OCI-LY1 (cell line): ENCODE results near the gene TRPM2.

Source experiments
- H2AFZ ChIP-seq: fragments of 200-600 bp; sonication (generic), shearing (Covaris generic); 2 replicates; pipeline ENCODE4 v1.6.0; 2014; ENCODE audit warnings: antibody characterized with exemption, mild to moderate bottlenecking, low read length
- H3F3A ChIP-seq: fragments of 200-600 bp; sonication (generic), shearing (Covaris generic); 2 replicates; pipeline ENCODE4 v1.6.0; 2014; ENCODE audit warnings: mild to moderate bottlenecking, antibody characterized with exemption, low read length, moderate library complexity; ENCODE audit not compliant: insufficient read depth
- H3K27ac ChIP-seq: fragments of 200-600 bp; sonication (generic); 2 replicates; pipeline ENCODE4 v1.5.1; 2014; ENCODE audit warnings: low read length, mixed run types, mild to moderate bottlenecking, low read depth; ENCODE audit not compliant: poor library complexity, severe bottlenecking
- H3K27me3 ChIP-seq: fragments of 200-600 bp; sonication (generic); 2 replicates; pipeline ENCODE4 v1.6.0; 2014; ENCODE audit warnings: antibody characterized with exemption, mild to moderate bottlenecking, low read length, moderate library complexity; ENCODE audit not compliant: insufficient read depth
- H3K36me3 ChIP-seq: fragments of 200-600 bp; sonication (generic); 2 replicates; pipeline ENCODE4 v1.6.1; 2014; ENCODE audit warnings: mild to moderate bottlenecking, antibody characterized with exemption, low read length, moderate library complexity, mixed read lengths; ENCODE audit not compliant: insufficient read depth
- H3K4me1 ChIP-seq: fragments of 200-600 bp; sonication (generic); 2 replicates; pipeline ENCODE4 v1.5.1; 2014; ENCODE audit warnings: mild to moderate bottlenecking, low read length, moderate library complexity; ENCODE audit not compliant: insufficient read depth, severe bottlenecking
- H3K4me2 ChIP-seq: fragments of 200-600 bp; sonication (generic), shearing (Covaris generic); 2 replicates; pipeline ENCODE4 v1.6.1; 2014; ENCODE audit warnings: low read length
- H3K4me3 ChIP-seq: fragments of 200-600 bp; sonication (generic); 2 replicates; pipeline ENCODE4 v1.5.1; 2014; ENCODE audit warnings: low read length, low read depth, mild to moderate bottlenecking, mixed read lengths; ENCODE audit not compliant: poor library complexity, severe bottlenecking
- H3K79me2 ChIP-seq: fragments of 200-600 bp; shearing (Covaris generic); 2 replicates; pipeline ENCODE4 v1.6.1; 2016; ENCODE audit warnings: mixed run types, low read length, mixed read lengths; ENCODE audit not compliant: insufficient read depth
- H3K9ac ChIP-seq: fragments of 200-600 bp; sonication (generic), shearing (Covaris generic); 2 replicates; pipeline ENCODE4 v1.6.1; 2014; ENCODE audit warnings: mild to moderate bottlenecking, low read length, mixed read lengths
- H3K9me2 ChIP-seq: fragments of 200-600 bp; sonication (generic), shearing (Covaris generic); 2 replicates; pipeline ENCODE4 v1.6.1; 2014; ENCODE audit warnings: low read depth, mild to moderate bottlenecking, low read length, mixed read lengths
- H3K9me3 ChIP-seq: fragments of 200-600 bp; shearing (Covaris generic); 2 replicates; pipeline ENCODE4 v1.6.1; 2014; ENCODE audit warnings: low read length, mixed read lengths
- H4K20me1 ChIP-seq: fragments of 200-600 bp; sonication (generic), shearing (Covaris generic); 2 replicates; pipeline ENCODE4 v1.6.0; 2016; ENCODE audit warnings: mild to moderate bottlenecking, low read length; ENCODE audit not compliant: insufficient read depth
- CTCF ChIP-seq: fragments of 200-600 bp; sonication (generic), shearing (Covaris generic); IDR thresholded peaks from 2 replicates; pipeline ENCODE4 v1.5.1; 2017; ENCODE audit warnings: mild to moderate bottlenecking, antibody characterized with exemption, low read length, moderate library complexity, mixed read lengths
- EZH2 ChIP-seq: fragments of 200-600 bp; sonication (generic), shearing (Covaris generic); IDR thresholded peaks from 2 replicates; pipeline ENCODE4 v1.8.0; 2017; ENCODE audit warnings: borderline replicate concordance, mixed run types, mild to moderate bottlenecking, antibody characterized with exemption, low read length, moderate library complexity, mixed read lengths

The TRPM2 gene

DNA sequence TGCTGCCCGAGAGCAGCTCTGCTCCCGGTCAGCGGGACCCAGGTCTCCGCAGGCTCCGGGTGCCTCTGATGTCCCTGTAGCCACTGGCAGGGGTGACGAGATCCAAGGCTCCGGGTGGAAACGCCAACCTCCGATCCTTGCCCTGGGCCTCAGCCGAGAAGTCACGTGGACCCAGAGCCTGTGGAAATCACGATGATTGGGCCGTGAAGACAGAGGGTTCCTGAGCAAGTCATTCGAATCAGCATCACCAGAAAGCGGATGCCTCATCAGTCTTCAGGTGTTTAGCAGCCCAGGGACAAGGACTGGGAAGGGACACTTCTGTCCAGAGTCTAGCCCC lies 114.4 kb downstream of the TRPM2 start:
- H3K27me3 ChIP-seq = peaks cover 8% of the 10 kb centered on the region; the same call in 1 of the 2 replicates

DNA sequence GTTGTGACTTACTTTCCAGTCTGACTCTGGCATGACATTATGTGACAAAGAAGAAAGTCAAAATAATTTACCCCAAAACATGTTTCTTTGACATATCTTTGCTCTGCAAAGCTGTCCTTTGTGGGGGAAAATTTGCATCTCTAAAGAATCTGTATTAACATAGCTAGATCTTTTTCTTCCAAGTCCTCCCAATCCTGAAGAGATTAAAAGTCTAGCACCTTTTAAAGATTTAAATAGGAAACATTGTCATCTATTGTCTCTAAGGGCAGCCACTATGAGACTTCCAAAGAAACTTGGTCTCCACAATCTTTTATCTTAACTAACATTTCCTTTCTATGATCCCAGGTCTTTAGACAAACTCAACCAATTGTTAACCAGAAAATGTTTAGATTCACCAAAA lies 117.9 kb downstream of the TRPM2 start:
- H3K79me2 ChIP-seq = no peaks in the 10 kb centered on the region
- no peak for TF ChIP-seq EZH2
- TF ChIP-seq CTCF = no peak
- no peak overlapping the region for H3K9ac ChIP-seq
- H3F3A ChIP-seq = no peaks in the 10 kb centered on the region
- H3K4me1 ChIP-seq = no peaks in the 10 kb centered on the region
- H4K20me1 ChIP-seq = no peaks in the 10 kb centered on the region
- H3K9me2 ChIP-seq = no peaks in the 10 kb centered on the region
- H3K4me2 ChIP-seq = no peak overlapping the region
- H3K27ac ChIP-seq = no peak overlapping the region
- H3K36me3 ChIP-seq = no peaks in the 10 kb centered on the region
- H3K9me3 ChIP-seq = no peaks in the 10 kb centered on the region
- H3K27me3 ChIP-seq = peaks cover 5% of the 10 kb centered on the region; the same call in 1 of the 2 replicates
- H2AFZ ChIP-seq = no peak overlapping the region
- H3K4me3 ChIP-seq = no peak overlapping the region

More for the DNA sequence above, 114.4 kb downstream of the TRPM2 start:
- TF ChIP-seq EZH2 (no peak), CTCF (no peak)
- Histone ChIP-seq H3K36me3 (no peaks in the 10 kb centered on the region), H3K4me3 (no peak overlapping the region), H2AFZ (no peak overlapping the region), H3K27ac (no peak overlapping the region), H3F3A (no peaks in the 10 kb centered on the region), H3K4me2 (no peak overlapping the region), H3K4me1 (no peaks in the 10 kb centered on the region), H3K9me3 (no peaks in the 10 kb centered on the region), H3K79me2 (no peaks in the 10 kb centered on the region), H3K9me2 (no peaks in the 10 kb centered on the region), H4K20me1 (no peaks in the 10 kb centered on the region), H3K9ac (no peak overlapping the region)

DNA sequence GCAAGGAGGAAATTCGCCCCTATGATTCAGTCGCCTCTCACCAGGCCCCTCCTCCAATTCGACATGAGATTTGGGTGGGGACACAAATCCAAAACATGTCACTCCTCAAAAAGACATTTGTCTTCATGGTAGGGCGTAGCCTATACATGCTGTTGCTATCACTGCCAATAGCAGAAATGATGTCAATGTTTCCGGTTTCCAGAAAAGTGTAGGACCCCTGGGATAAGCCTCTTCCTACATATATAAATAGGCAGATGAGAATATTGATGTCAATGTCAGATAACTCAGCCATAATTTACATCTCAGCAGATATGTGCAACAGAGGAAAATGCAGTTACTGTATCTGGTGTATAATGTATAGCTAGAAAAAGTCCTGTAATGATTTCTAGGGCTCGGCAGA lies 118.6 kb downstream of the TRPM2 start:
- H3K9me2 ChIP-seq = no peaks in the 10 kb centered on the region
- H3K4me2 ChIP-seq = no peak overlapping the region
- H3K4me1 ChIP-seq = no peaks in the 10 kb centered on the region
- H3K27me3 ChIP-seq = peaks cover 5% of the 10 kb centered on the region; the same call in 1 of the 2 replicates
- H3K4me3 ChIP-seq = no peak overlapping the region
- H3K79me2 ChIP-seq = no peaks in the 10 kb centered on the region
- no peaks in the 10 kb centered on the region for H3K9me3 ChIP-seq
- no peak overlapping the region for H2AFZ ChIP-seq
- H4K20me1 ChIP-seq = no peaks in the 10 kb centered on the region
- no peak overlapping the region for H3K9ac ChIP-seq
- TF ChIP-seq CTCF (no peak), EZH2 (no peak)
- H3K36me3 ChIP-seq = no peaks in the 10 kb centered on the region
- H3F3A ChIP-seq = no peaks in the 10 kb centered on the region
- H3K27ac ChIP-seq = no peak overlapping the region
